Measurements from ENCODE around the gene NRP2.

- TF ChIP-seq, protein P1, sequence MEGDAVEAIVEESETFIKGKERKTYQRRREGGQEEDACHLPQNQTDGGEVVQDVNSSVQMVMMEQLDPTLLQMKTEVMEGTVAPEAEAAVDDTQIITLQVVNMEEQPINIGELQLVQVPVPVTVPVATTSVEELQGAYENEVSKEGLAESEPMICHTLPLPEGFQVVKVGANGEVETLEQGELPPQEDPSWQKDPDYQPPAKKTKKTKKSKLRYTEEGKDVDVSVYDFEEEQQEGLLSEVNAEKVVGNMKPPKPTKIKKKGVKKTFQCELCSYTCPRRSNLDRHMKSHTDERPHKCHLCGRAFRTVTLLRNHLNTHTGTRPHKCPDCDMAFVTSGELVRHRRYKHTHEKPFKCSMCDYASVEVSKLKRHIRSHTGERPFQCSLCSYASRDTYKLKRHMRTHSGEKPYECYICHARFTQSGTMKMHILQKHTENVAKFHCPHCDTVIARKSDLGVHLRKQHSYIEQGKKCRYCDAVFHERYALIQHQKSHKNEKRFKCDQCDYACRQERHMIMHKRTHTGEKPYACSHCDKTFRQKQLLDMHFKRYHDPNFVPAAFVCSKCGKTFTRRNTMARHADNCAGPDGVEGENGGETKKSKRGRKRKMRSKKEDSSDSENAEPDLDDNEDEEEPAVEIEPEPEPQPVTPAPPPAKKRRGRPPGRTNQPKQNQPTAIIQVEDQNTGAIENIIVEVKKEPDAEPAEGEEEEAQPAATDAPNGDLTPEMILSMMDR (IDR thresholded peaks at IDR 0.05; ENCODE audit: insufficient read depth, low read depth, low read length): no peak
- no peak for TF ChIP-seq EZH2 (IDR thresholded peaks at IDR 0.05; ENCODE audit: insufficient read depth, low read length)
Measured at GRCh38 chr2:205661281-205661680, 21.0 kb upstream of the NRP2 start.

All from astrocyte (in vitro differentiated cells and primary cell).